NOMO-1 (cell line): Measurements from ENCODE around the gene CRYL1.
A peak's percentile ranks its signal among the peaks of the same experiment; 100 is the strongest.

ENCODE experiments used
- DNase-seq, 2 experiments: peaks; one replicate each; lab custom pipeline; 2025; ENCODE audit not compliant: unreplicated experiment in 2 of 2; lab: John Stamatoyannopoulos, UW

CRYL1 gene

GRCh38 chr13:20534038-20534608 is 8.5 kb upstream of the CRYL1 start:
- DNase-seq: no peak

GRCh38 chr13:20528452-20528851 is 2.8 kb upstream of the CRYL1 start:
- no peak for DNase-seq

GRCh38 chr13:20526664-20527063 is 1.0 kb upstream of the CRYL1 start:
- no peak for DNase-seq

- peak; percentile 32 to 42 for DNase-seq
Observed at GRCh38 chr13:20525144-20525600, 485 bp downstream of the CRYL1 start.

GRCh38 chr13:20521364-20522115 is 4.1 kb downstream of the CRYL1 start:
- DNase-seq: peak in 1 of 2 experiments; percentile 39

- DNase-seq: no peak
Observed at GRCh38 chr13:20519875-20520274, 5.8 kb downstream of the CRYL1 start.

- no peak for DNase-seq
Observed at GRCh38 chr13:20518660-20519100, 7.0 kb downstream of the CRYL1 start.

- DNase-seq: no peak
Observed at GRCh38 chr13:20514866-20515265, 10.8 kb downstream of the CRYL1 start.

GRCh38 chr13:20513466-20513995 is 12.1 kb downstream of the CRYL1 start:
- DNase-seq: peak in 1 of 2 experiments; percentile 52

GRCh38 chr13:20512042-20512683 is 13.5 kb downstream of the CRYL1 start:
- DNase-seq: no peak

GRCh38 chr13:20506696-20507095 is 19.0 kb downstream of the CRYL1 start:
- no peak for DNase-seq

GRCh38 chr13:20505405-20506366 is 20.0 kb downstream of the CRYL1 start:
- no peak for DNase-seq

GRCh38 chr13:20503088-20504083 is 22.3 kb downstream of the CRYL1 start:
- DNase-seq: no peak

- no peak for DNase-seq
Observed at GRCh38 chr13:20501592-20501991, 24.1 kb downstream of the CRYL1 start.

- peak in 1 of 2 experiments; percentile 53 for DNase-seq
Observed at GRCh38 chr13:20501120-20501519, 24.5 kb downstream of the CRYL1 start.

- DNase-seq: no peak
Observed at GRCh38 chr13:20499986-20500385, 25.7 kb downstream of the CRYL1 start.

GRCh38 chr13:20498659-20499058 is 27.0 kb downstream of the CRYL1 start:
- DNase-seq: no peak

- no peak for DNase-seq
Observed at GRCh38 chr13:20498129-20498528, 27.5 kb downstream of the CRYL1 start.
